HG03060 (cell line): ENCODE data around the gene PTPRG.
"Not testable (repeated sequence)": the region's sequence is repeated elsewhere in the genome, so short reads cannot be mapped to it uniquely, and the experiment has no call there.

ENCODE experiments used
- ATAC-seq: cut with Tn5 transposase; IDR thresholded peaks from one replicate; pipeline ENCODE4 v1.9.1; 2021; ENCODE audit warnings: low read depth, moderate number of reproducible peaks; ENCODE audit not compliant: unreplicated experiment

Gene PTPRG

GRCh38 chr3:61810953-61811497, 249.7 kb downstream of the PTPRG start:
- no peak for ATAC-seq

- no peak for ATAC-seq
Measured at GRCh38 chr3:61811652-61812051, 250.3 kb downstream of the PTPRG start.

GRCh38 chr3:61812085-61812484, 250.7 kb downstream of the PTPRG start:
- no peak for ATAC-seq

- no peak for ATAC-seq
Measured at GRCh38 chr3:61812517-61812916, 251.1 kb downstream of the PTPRG start.

GRCh38 chr3:61813636-61814035, 252.3 kb downstream of the PTPRG start:
- no peak for ATAC-seq

GRCh38 chr3:61814674-61815073, 253.3 kb downstream of the PTPRG start:
- ATAC-seq, result no peak

- not testable (repeated sequence) for ATAC-seq
Measured at GRCh38 chr3:61816304-61816703, 254.9 kb downstream of the PTPRG start.

- no peak for ATAC-seq
Measured at GRCh38 chr3:61819861-61820260, 258.5 kb downstream of the PTPRG start.

GRCh38 chr3:61820306-61820992, 259.1 kb downstream of the PTPRG start:
- no peak for ATAC-seq

GRCh38 chr3:61821823-61822251, 260.5 kb downstream of the PTPRG start:
- no peak for ATAC-seq

- no peak for ATAC-seq
Measured at GRCh38 chr3:61822588-61822987, 261.2 kb downstream of the PTPRG start.

- ATAC-seq, result no peak
Measured at GRCh38 chr3:61824553-61825135, 263.3 kb downstream of the PTPRG start.

- ATAC-seq, result no peak
Measured at GRCh38 chr3:61826161-61826560, 264.8 kb downstream of the PTPRG start.

- no peak for ATAC-seq
Measured at GRCh38 chr3:61828184-61828874, 267.0 kb downstream of the PTPRG start.

GRCh38 chr3:61828880-61829721, 267.7 kb downstream of the PTPRG start:
- ATAC-seq, result no peak

GRCh38 chr3:61829722-61830350, 268.5 kb downstream of the PTPRG start:
- no peak for ATAC-seq

- ATAC-seq, result no peak
Measured at GRCh38 chr3:61831973-61832372, 270.6 kb downstream of the PTPRG start.

- ATAC-seq, result no peak
Measured at GRCh38 chr3:61832375-61833229, 271.2 kb downstream of the PTPRG start.

- no peak for ATAC-seq
Measured at GRCh38 chr3:61839256-61839655, 277.9 kb downstream of the PTPRG start.
